AG08395 (cell line): ENCODE results near the gene RNF34.

Experiments
- DNase-seq: peaks from one replicate; pipeline ENCODE4 v3.0.0; 2012; ENCODE audit warnings: mixed read lengths, low spot score

The RNF34 gene

GRCh38 chr12:121438905-121439304, 39.0 kb downstream of the RNF34 start:
- no peak for DNase-seq

GRCh38 chr12:121439715-121440114, 39.8 kb downstream of the RNF34 start:
- DNase-seq, result no peak

GRCh38 chr12:121440768-121441167, 40.9 kb downstream of the RNF34 start:
- no peak for DNase-seq

- no peak for DNase-seq
Observed at GRCh38 chr12:121441555-121441954, 41.6 kb downstream of the RNF34 start.

GRCh38 chr12:121442028-121442948, 42.4 kb downstream of the RNF34 start:
- no peak for DNase-seq

GRCh38 chr12:121443193-121443870, 43.4 kb downstream of the RNF34 start:
- DNase-seq, result peak; percentile 96

GRCh38 chr12:121443911-121444841, 44.3 kb downstream of the RNF34 start:
- no peak for DNase-seq

- DNase-seq, result no peak
Observed at GRCh38 chr12:121444842-121445202, 44.9 kb downstream of the RNF34 start.

GRCh38 chr12:121446750-121447149, 46.8 kb downstream of the RNF34 start:
- DNase-seq, result no peak

GRCh38 chr12:121448771-121449315, 48.9 kb downstream of the RNF34 start:
- no peak for DNase-seq

GRCh38 chr12:121451961-121452339, 52.0 kb downstream of the RNF34 start:
- peak; percentile 34 for DNase-seq

- DNase-seq, result peak; percentile 67
Observed at GRCh38 chr12:121452340-121452984, 52.5 kb downstream of the RNF34 start.

GRCh38 chr12:121452985-121453360, 53.1 kb downstream of the RNF34 start:
- DNase-seq, result no peak

GRCh38 chr12:121453629-121454028, 53.7 kb downstream of the RNF34 start:
- DNase-seq, result no peak

GRCh38 chr12:121454921-121455320, 55.0 kb downstream of the RNF34 start:
- DNase-seq, result no peak

- DNase-seq, result no peak
Observed at GRCh38 chr12:121455766-121456420, 56.0 kb downstream of the RNF34 start.

GRCh38 chr12:121456551-121456950, 56.6 kb downstream of the RNF34 start:
- no peak for DNase-seq

- DNase-seq, result no peak
Observed at GRCh38 chr12:121461048-121461447, 61.1 kb downstream of the RNF34 start.

- no peak for DNase-seq
Observed at GRCh38 chr12:121464331-121464730, 64.4 kb downstream of the RNF34 start.

- DNase-seq, result peak; percentile 37
Observed at GRCh38 chr12:121465921-121466793, 66.2 kb downstream of the RNF34 start.
